Trophoblast cell (in vitro differentiated cells and primary cell): ENCODE data around the gene LUZP1.

ENCODE experiments used
- DNase-seq, 2 donors: peaks; one replicate each; pipeline ENCODE4 v3.0.0-alpha.2; 2016
- H2AFZ ChIP-seq: 2 replicates; pipeline ENCODE4 v1.6.1; 2013; ENCODE audit warnings: low read length, moderate library complexity, mild to moderate bottlenecking; ENCODE audit not compliant: insufficient read depth, poor library complexity
- H2AK5ac ChIP-seq: 2 replicates; pipeline ENCODE4 v1.6.1; 2013; ENCODE audit warnings: mild to moderate bottlenecking, low read length
- H2BK120ac ChIP-seq: 2 replicates; pipeline ENCODE4 v1.6.1; 2013; ENCODE audit warnings: low read length, mild to moderate bottlenecking, moderate library complexity; ENCODE audit not compliant: insufficient read depth, poor library complexity
- H2BK12ac ChIP-seq: 2 replicates; pipeline ENCODE4 v1.6.1; 2013; ENCODE audit warnings: mild to moderate bottlenecking, low read length, moderate library complexity
- H2BK5ac ChIP-seq: 2 replicates; pipeline ENCODE4 v1.6.1; 2013; ENCODE audit warnings: low read length, low read depth, moderate library complexity, mild to moderate bottlenecking; ENCODE audit not compliant: poor library complexity
- H3K14ac ChIP-seq: 2 replicates; pipeline ENCODE4 v1.6.1; 2013; ENCODE audit warnings: mild to moderate bottlenecking, low read length
- H3K18ac ChIP-seq: 2 replicates; pipeline ENCODE4 v1.6.1; 2013; ENCODE audit warnings: mild to moderate bottlenecking, low read length
- H3K23ac ChIP-seq: 2 replicates; pipeline ENCODE4 v1.6.1; 2013; ENCODE audit warnings: low read length
- H3K27ac ChIP-seq: 2 replicates; pipeline ENCODE4 v1.5.1; 2013; ENCODE audit warnings: low read depth, mild to moderate bottlenecking, inconsistent platforms, low read length, moderate library complexity
- H3K27me3 ChIP-seq: 2 replicates; pipeline ENCODE4 v1.6.1; 2013; ENCODE audit warnings: inconsistent platforms, mild to moderate bottlenecking, low read length, moderate library complexity; ENCODE audit not compliant: insufficient read depth
- H3K36me3 ChIP-seq, 2 experiments: 1 replicate in 1 of 2; 2 replicates in 1 of 2; pipeline ENCODE4 v1.6.1; 2013; ENCODE audit warnings: low read length in 2 of 2, mild to moderate bottlenecking in 2 of 2, moderate library complexity in 1 of 2; ENCODE audit not compliant: insufficient read depth in 2 of 2, control insufficient read depth in 1 of 2
- H3K4ac ChIP-seq: 2 replicates; pipeline ENCODE4 v1.6.1; 2013; ENCODE audit warnings: low read depth, mild to moderate bottlenecking, low read length, moderate library complexity
- H3K4me1 ChIP-seq, 2 experiments: 1 replicate in 1 of 2; 2 replicates in 1 of 2; pipeline ENCODE4 v1.6.1; 2013; ENCODE audit warnings: low read length in 2 of 2, mild to moderate bottlenecking in 2 of 2, moderate library complexity in 1 of 2; ENCODE audit not compliant: insufficient read depth in 2 of 2, control insufficient read depth in 1 of 2
- H3K4me2 ChIP-seq: 2 replicates; pipeline ENCODE4 v1.6.1; 2013; ENCODE audit warnings: inconsistent platforms, mild to moderate bottlenecking, low read length, moderate library complexity
- H3K4me3 ChIP-seq: 2 replicates; pipeline ENCODE4 v1.5.1; 2013; ENCODE audit warnings: mild to moderate bottlenecking, low read depth, low read length, inconsistent platforms
- H3K79me1 ChIP-seq: one replicate; pipeline ENCODE4 v1.6.1; 2013; ENCODE audit warnings: low read length
- H3K79me2 ChIP-seq: 2 replicates; pipeline ENCODE4 v1.6.1; 2013; ENCODE audit warnings: low read length, mild to moderate bottlenecking; ENCODE audit not compliant: control insufficient read depth, insufficient read depth, poor library complexity
- H3K9ac ChIP-seq: 2 replicates; pipeline ENCODE4 v1.6.1; 2013; ENCODE audit warnings: mild to moderate bottlenecking, low read length
- H3K9me3 ChIP-seq: 2 replicates; pipeline ENCODE4 v1.6.1; 2013; ENCODE audit warnings: low read depth, mild to moderate bottlenecking, control low read depth, inconsistent platforms, low read length; ENCODE audit not compliant: insufficient read depth
- H4K12ac ChIP-seq: 2 replicates; pipeline ENCODE4 v1.6.1; 2013; ENCODE audit warnings: low read depth, mild to moderate bottlenecking, low read length, moderate library complexity
- H4K8ac ChIP-seq: 2 replicates; pipeline ENCODE4 v1.6.1; 2013; ENCODE audit warnings: low read depth, mild to moderate bottlenecking, low read length, moderate library complexity
- H4K91ac ChIP-seq: one replicate; pipeline ENCODE4 v1.6.1; 2013; ENCODE audit warnings: low read depth, mild to moderate bottlenecking, low read length, moderate library complexity
- WGBS: extraction: QIAGEN DNeasy Blood & Tissue Kit; methylation state at CpG from one replicate; pipeline ENCODE4 v1.1.7; 2013; ENCODE audit warnings: missing lambda C conversion rate; ENCODE audit not compliant: insufficient read length, insufficient coverage; ENCODE audit errors: extremely low coverage; 5-methylcytosine and 5-hydroxymethylcytosine counted together

Gene LUZP1

DNA sequence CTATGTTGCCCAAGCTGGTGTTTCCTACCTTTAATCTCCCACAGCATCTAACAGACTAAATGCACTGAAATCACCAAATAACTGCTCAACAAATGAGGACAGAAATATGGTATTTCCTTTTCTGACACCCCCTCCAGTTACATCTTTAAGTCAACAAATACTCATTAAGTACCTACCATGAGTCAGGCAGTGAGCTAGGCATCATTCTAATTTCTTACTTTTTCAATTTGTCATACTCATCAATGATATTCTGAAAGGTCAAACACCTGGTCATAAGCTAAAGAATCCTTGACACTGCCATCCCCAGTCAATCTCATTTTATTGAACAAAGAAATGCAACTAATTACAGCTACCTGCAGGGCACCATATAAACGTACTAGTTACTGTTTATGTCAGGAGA is 36.6 kb downstream of the LUZP1 start:
- Histone ChIP-seq H3K9me3 (no peaks in the 10 kb centered on the region), H2AFZ (no peak overlapping the region), H2AK5ac (no peak overlapping the region), H3K4me1 (no peaks in the 10 kb centered on the region), H3K18ac (no peak overlapping the region), H2BK120ac (no peak overlapping the region), H3K14ac (no peak overlapping the region), H2BK12ac (no peak overlapping the region), H3K79me1 (no peaks in the 10 kb centered on the region), H3K23ac (no peak overlapping the region), H3K4me2 (no peak overlapping the region), H4K12ac (no peak overlapping the region), H3K27me3 (no peaks in the 10 kb centered on the region), H3K9ac (no peak overlapping the region), H3K4me3 (no peak overlapping the region), H3K36me3 (peaks cover 6 to 9% of the 10 kb centered on the region in 2 experiments), H2BK5ac (no peak overlapping the region), H3K4ac (no peak overlapping the region), H3K79me2 (peaks cover 5% of the 10 kb centered on the region), H4K91ac (no peak overlapping the region), H3K27ac (no peak overlapping the region), H4K8ac (no peak overlapping the region)
- WGBS, result no CpG with 5 or more reads among the region's 1 CpG
- no peak for DNase-seq

DNA sequence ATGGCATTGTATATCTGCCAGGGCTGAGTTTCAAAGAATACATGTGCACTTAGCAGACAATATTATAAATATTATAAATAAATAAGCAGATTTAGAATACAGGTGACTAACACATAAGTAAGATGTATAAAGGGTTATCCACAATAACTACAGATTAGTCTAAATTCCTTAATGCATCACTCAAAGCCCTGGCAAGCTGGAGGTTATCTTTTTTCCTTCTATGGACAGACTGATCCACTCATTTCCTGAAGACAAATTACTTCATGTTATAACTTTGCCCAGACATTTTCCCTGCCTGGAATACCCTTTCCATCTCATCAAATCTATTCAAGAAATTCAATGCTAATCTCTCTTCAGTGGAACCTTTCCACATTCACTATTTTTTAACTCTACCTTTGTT is 38.8 kb downstream of the LUZP1 start:
- H3K27me3 ChIP-seq, result no peaks in the 10 kb centered on the region
- H3K18ac ChIP-seq, result no peak overlapping the region
- no peak overlapping the region for H2BK120ac ChIP-seq
- no peak overlapping the region for H2BK12ac ChIP-seq
- H2AK5ac ChIP-seq, result no peak overlapping the region
- no peak overlapping the region for H3K9ac ChIP-seq
- no peak for DNase-seq
- peaks cover 6 to 9% of the 10 kb centered on the region in 2 experiments for H3K36me3 ChIP-seq
- H3K79me1 ChIP-seq, result no peaks in the 10 kb centered on the region
- H4K12ac ChIP-seq, result no peak overlapping the region
- H4K8ac ChIP-seq, result no peak overlapping the region
- H2AFZ ChIP-seq, result no peak overlapping the region
- H3K4ac ChIP-seq, result no peak overlapping the region
- no peak overlapping the region for H3K27ac ChIP-seq
- peaks cover 5% of the 10 kb centered on the region for H3K79me2 ChIP-seq
- no peak overlapping the region for H3K4me3 ChIP-seq
- no peak overlapping the region for H3K23ac ChIP-seq
- no peak overlapping the region for H2BK5ac ChIP-seq
- H3K4me2 ChIP-seq, result no peak overlapping the region
- H3K4me1 ChIP-seq, result peaks cover 0 to 4% of the 10 kb centered on the region in 2 experiments
- no peaks in the 10 kb centered on the region for H3K9me3 ChIP-seq
- no peak overlapping the region for H3K14ac ChIP-seq
- H4K91ac ChIP-seq, result no peak overlapping the region

DNA sequence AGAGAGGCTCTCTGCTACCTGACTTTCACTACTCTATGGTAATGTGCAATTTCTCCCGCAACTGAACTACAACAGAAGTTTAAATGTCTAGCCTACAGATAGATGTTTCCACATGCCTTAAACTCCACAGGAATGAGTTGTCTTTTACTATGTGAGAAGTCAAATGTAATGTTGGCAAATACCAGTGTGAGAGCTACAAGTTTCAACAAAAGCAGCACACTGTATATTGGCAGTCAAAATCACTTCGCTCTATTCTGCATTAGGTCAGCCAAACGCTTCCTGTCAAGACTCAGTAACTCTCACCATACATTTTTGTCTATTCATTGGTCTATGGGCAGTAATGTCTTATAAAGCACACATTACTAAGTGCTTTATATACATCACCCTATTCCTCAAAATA is 41.9 kb downstream of the LUZP1 start:
- Histone ChIP-seq H3K4ac (no peak overlapping the region), H4K12ac (no peak overlapping the region), H2AK5ac (no peak overlapping the region), H3K9me3 (no peaks in the 10 kb centered on the region), H3K18ac (no peak overlapping the region), H3K4me1 (peaks cover 2 to 15% of the 10 kb centered on the region in 2 experiments), H3K79me2 (peaks cover 2% of the 10 kb centered on the region), H2BK12ac (no peak overlapping the region), H2BK120ac (no peak overlapping the region), H3K79me1 (no peaks in the 10 kb centered on the region), H3K4me3 (no peak overlapping the region), H3K4me2 (no peak overlapping the region), H2AFZ (no peak overlapping the region), H3K27ac (no peak overlapping the region), H2BK5ac (no peak overlapping the region), H3K9ac (no peak overlapping the region), H3K36me3 (peaks cover 0 to 3% of the 10 kb centered on the region in 2 experiments), H4K91ac (no peak overlapping the region), H3K23ac (no peak overlapping the region), H3K14ac (no peak overlapping the region), H3K27me3 (no peaks in the 10 kb centered on the region), H4K8ac (no peak overlapping the region)
- DNase-seq, result peak; percentile 10 to 67
- WGBS, result no CpG with 5 or more reads among the region's 3 CpGs

DNA sequence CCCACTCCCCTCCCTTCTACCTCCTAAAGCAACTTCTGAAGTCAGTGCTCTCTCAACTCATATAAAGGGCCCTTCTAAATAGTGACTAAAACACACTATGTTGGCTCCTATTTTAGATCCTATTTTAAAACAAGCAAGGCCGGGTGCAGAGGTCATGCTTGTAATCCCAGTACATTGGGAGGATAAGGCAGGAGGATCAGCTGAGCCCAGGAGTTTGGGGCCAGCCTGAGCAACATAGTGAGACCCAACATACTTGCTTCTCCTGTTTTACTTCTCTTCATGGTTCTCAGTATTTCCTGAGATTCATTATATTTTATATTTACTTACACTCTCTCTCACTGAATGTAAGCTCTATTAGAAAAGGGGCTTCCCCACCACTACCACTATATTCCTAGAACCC is 42.5 kb downstream of the LUZP1 start:
- no peaks in the 10 kb centered on the region for H3K27me3 ChIP-seq
- H3K79me2 ChIP-seq, result peaks cover 5% of the 10 kb centered on the region
- H3K9ac ChIP-seq, result no peak overlapping the region
- no peak overlapping the region for H3K23ac ChIP-seq
- H3K79me1 ChIP-seq, result no peaks in the 10 kb centered on the region
- no peak overlapping the region for H3K14ac ChIP-seq
- H2AFZ ChIP-seq, result no peak overlapping the region
- H3K9me3 ChIP-seq, result no peaks in the 10 kb centered on the region
- H3K4me1 ChIP-seq, result peaks cover 2 to 15% of the 10 kb centered on the region in 2 experiments
- H4K91ac ChIP-seq, result no peak overlapping the region
- H3K36me3 ChIP-seq, result peaks cover 0 to 3% of the 10 kb centered on the region in 2 experiments
- no peak overlapping the region for H4K12ac ChIP-seq
- WGBS, result no CpG with 5 or more reads among the region's 1 CpG
- no peak overlapping the region for H3K27ac ChIP-seq
- no peak overlapping the region for H2AK5ac ChIP-seq
- no peak overlapping the region for H4K8ac ChIP-seq
- no peak overlapping the region for H3K4ac ChIP-seq
- no peak overlapping the region for H2BK12ac ChIP-seq
- H2BK120ac ChIP-seq, result no peak overlapping the region
- DNase-seq, result no peak
- no peak overlapping the region for H3K4me3 ChIP-seq
- no peak overlapping the region for H3K4me2 ChIP-seq
- no peak overlapping the region for H3K18ac ChIP-seq
- H2BK5ac ChIP-seq, result no peak overlapping the region
